GM12878 (cell line): ENCODE results near the gene MYO1E. TPM values are rescaled to one million over a fixed set of nuclear protein-coding genes. Genes with fewer than 3 reads are reported as not detected.

ENCODE experiments used
- CBFB ChIP-seq: IDR thresholded peaks from 2 replicates; pipeline ENCODE4 v1.6.1; 2016; ENCODE audit warnings: antibody characterized with exemption, low read depth
- CEBPB ChIP-seq, 2 experiments: fragments of 150-350 bp in 1 of 2; IDR thresholded peaks; 2 replicates each; pipeline ENCODE4 v1.6.1; 2012 to 2014; ENCODE audit warnings: low read depth in 2 of 2, low read length in 2 of 2, borderline replicate concordance in 1 of 2, inconsistent platforms in 1 of 2
- CREB1 ChIP-seq: IDR thresholded peaks from 2 replicates; pipeline ENCODE4 v1.6.1; 2012; ENCODE audit warnings: low read depth, mild to moderate bottlenecking, inconsistent platforms
- EP300 ChIP-seq, 2 experiments: fragments of 150-350 bp in 1 of 2; IDR thresholded peaks; 2 replicates each; pipeline ENCODE4 v1.6.1; 2011 to 2012; ENCODE audit warnings: low read depth in 2 of 2, low read length in 2 of 2, borderline replicate concordance in 1 of 2, improper control_type of control experiment in 1 of 2, inconsistent platforms in 1 of 2; ENCODE audit not compliant: control insufficient read depth in 1 of 2
- ETV6 ChIP-seq, 2 experiments: fragments of 450-650 bp in 1 of 2; IDR thresholded peaks in 1 of 2; conservative IDR thresholded peaks in 1 of 2; 2 replicates each; pipeline ENCODE4 v1.6.1; 2014; ENCODE audit warnings: antibody characterized with exemption in 1 of 2, borderline replicate concordance in 1 of 2, low read depth in 1 of 2, mild to moderate bottlenecking in 1 of 2, moderate library complexity in 1 of 2
- HDAC2 ChIP-seq: fragments of 200-600 bp; sonication (generic); IDR thresholded peaks from 2 replicates; pipeline ENCODE4 v1.6.1; 2017
- IKZF2 ChIP-seq, 2 experiments: fragments of 450-650 bp; IDR thresholded peaks; 2 replicates each; pipeline ENCODE4 v1.6.1; 2017; ENCODE audit warnings: mild to moderate bottlenecking in 2 of 2, moderate library complexity in 2 of 2
- IRF4 ChIP-seq: IDR thresholded peaks from 2 replicates; pipeline ENCODE4 v1.6.1; 2011; ENCODE audit warnings: low read depth, low read length
- NKRF ChIP-seq: fragments of 450-650 bp; conservative IDR thresholded peaks from 2 replicates; pipeline ENCODE4 v1.6.1; 2017; ENCODE audit warnings: mild to moderate bottlenecking, moderate library complexity
- NR2F1 ChIP-seq: fragments of 450-650 bp; conservative IDR thresholded peaks from 2 replicates; pipeline ENCODE4 v1.6.1; 2017; ENCODE audit warnings: mild to moderate bottlenecking
- NRF1 ChIP-seq: conservative IDR thresholded peaks from 2 replicates; pipeline ENCODE4 v1.6.1; 2011; ENCODE audit warnings: mild to moderate bottlenecking, low read depth, low read length, improper control_type of control experiment
- PBX3 ChIP-seq: IDR thresholded peaks from 2 replicates; pipeline ENCODE4 v1.6.1; 2011; ENCODE audit warnings: mild to moderate bottlenecking, low read depth, low read length, moderate library complexity; ENCODE audit not compliant: insufficient replicate concordance
- RCOR1 ChIP-seq: conservative IDR thresholded peaks from 2 replicates; pipeline ENCODE4 v1.6.1; 2012; ENCODE audit warnings: low read depth, low read length, improper control_type of control experiment
- SMAD5 ChIP-seq: IDR thresholded peaks from 2 replicates; pipeline ENCODE4 v1.6.1; 2016; ENCODE audit warnings: antibody characterized with exemption, low read depth
- SREBF2 ChIP-seq: IDR thresholded peaks from 2 replicates; pipeline ENCODE4 v1.6.1; 2012; ENCODE audit warnings: mild to moderate bottlenecking, low read length
- SRF ChIP-seq, 2 experiments: IDR thresholded peaks; 2 replicates each; pipeline ENCODE4 v1.6.1; 2011; ENCODE audit warnings: low read depth in 2 of 2, low read length in 2 of 2, mild to moderate bottlenecking in 1 of 2, moderate library complexity in 1 of 2
- STAT1 ChIP-seq: fragments of 450-650 bp; conservative IDR thresholded peaks from 2 replicates; pipeline ENCODE4 v1.6.1; 2014; ENCODE audit warnings: antibody characterized with exemption, mild to moderate bottlenecking
- TBL1XR1 ChIP-seq: IDR thresholded peaks from 2 replicates; pipeline ENCODE4 v1.6.1; 2012; ENCODE audit warnings: low read depth, low read length, improper control_type of control experiment
- TCF12 ChIP-seq: IDR thresholded peaks from 2 replicates; pipeline ENCODE4 v1.6.1; 2011; ENCODE audit warnings: low read depth, mild to moderate bottlenecking, low read length
- TCF3 ChIP-seq: IDR thresholded peaks from 2 replicates; pipeline ENCODE4 v1.6.1; 2012; ENCODE audit warnings: low read depth, mild to moderate bottlenecking, low read length, borderline replicate concordance; ENCODE audit not compliant: insufficient read depth
- ZNF217 ChIP-seq: fragments of 450-650 bp; IDR thresholded peaks from 2 replicates; pipeline ENCODE4 v1.6.1; 2017; ENCODE audit warnings: antibody characterized with exemption, mild to moderate bottlenecking
- ZNF274 ChIP-seq: IDR thresholded peaks from one replicate; pipeline ENCODE4 v1.8.0; 2011; ENCODE audit not compliant: insufficient read length, insufficient read depth
- polyA plus RNA-seq, 11 experiments: library from polyadenylated mRNA; depleted of rRNA in 4 of 11; unstranded in 6 of 11; stranded (reverse) in 5 of 11; fragments of >200 nt; fragmentation: Nextera tagmentation in 4 of 11; fragmentation: Illumina TruSeq in 1 of 11; extraction: Ambion mirVana in 4 of 11; extraction: Trizol in 1 of 11; gene quantifications; 1 replicate in 1 of 11; 2 replicates in 10 of 11; pipeline versions ENCODE4 v1.2.1 to v1.2.3, GENCODE V29; 2011 to 2016; ENCODE audit warnings: inconsistent platforms in 2 of 11, missing spikeins in 2 of 11, low read depth in 1 of 11
- total RNA-seq, 4 experiments: library from RNA; depleted of rRNA in 3 of 4; stranded (reverse); fragments of >200 nt in 3 of 4; fragmentation: Illumina TruSeq in 1 of 4; extraction: Trizol in 1 of 4; gene quantifications; 2 replicates each; pipeline versions ENCODE4 v1.2.1 to v1.2.3, GENCODE V29; 2013 to 2021
- TF ChIP-seq, protein P1 (sequence below): fragments of 450-650 bp; IDR thresholded peaks from 2 replicates; pipeline ENCODE4 v1.6.1; 2017; ENCODE audit warnings: mild to moderate bottlenecking, low read depth, inconsistent platforms; ENCODE audit not compliant: poor library complexity, severe bottlenecking
- TF ChIP-seq, protein P2 (sequence below): IDR thresholded peaks from 2 replicates; pipeline ENCODE4 v1.6.1; 2011; ENCODE audit warnings: borderline replicate concordance, low read depth, mild to moderate bottlenecking, moderate library complexity, mixed read lengths, low read length; ENCODE audit not compliant: insufficient read depth; ENCODE audit errors: extremely low read length

Gene MYO1E
- total and polyA plus RNA-seq, 10 of the 15 experiments (the other 5 are each of a cell fraction or from before 2014, with no cell fraction given): 10.3 to 266 (median 64.9) TPM

- TF ChIP-seq, protein P1, sequence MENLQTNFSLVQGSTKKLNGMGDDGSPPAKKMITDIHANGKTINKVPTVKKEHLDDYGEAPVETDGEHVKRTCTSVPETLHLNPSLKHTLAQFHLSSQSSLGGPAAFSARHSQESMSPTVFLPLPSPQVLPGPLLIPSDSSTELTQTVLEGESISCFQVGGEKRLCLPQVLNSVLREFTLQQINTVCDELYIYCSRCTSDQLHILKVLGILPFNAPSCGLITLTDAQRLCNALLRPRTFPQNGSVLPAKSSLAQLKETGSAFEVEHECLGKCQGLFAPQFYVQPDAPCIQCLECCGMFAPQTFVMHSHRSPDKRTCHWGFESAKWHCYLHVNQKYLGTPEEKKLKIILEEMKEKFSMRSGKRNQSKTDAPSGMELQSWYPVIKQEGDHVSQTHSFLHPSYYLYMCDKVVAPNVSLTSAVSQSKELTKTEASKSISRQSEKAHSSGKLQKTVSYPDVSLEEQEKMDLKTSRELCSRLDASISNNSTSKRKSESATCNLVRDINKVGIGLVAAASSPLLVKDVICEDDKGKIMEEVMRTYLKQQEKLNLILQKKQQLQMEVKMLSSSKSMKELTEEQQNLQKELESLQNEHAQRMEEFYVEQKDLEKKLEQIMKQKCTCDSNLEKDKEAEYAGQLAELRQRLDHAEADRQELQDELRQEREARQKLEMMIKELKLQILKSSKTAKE: peak; percentile 93
- TF ChIP-seq NRF1 (no peak), SRF (IDR thresholded peaks at IDR 0.05; ENCODE audit: low read depth in 2 of 2, low read length in 2 of 2) (no peak), CREB1 (0 out of 2 replicates have a peak, but pooled peaks have one; percentile 9), PBX3 (no peak), ZNF274 (no peak), STAT1 (no peak), NR2F1 (no peak), IRF4 (0 out of 2 replicates have a peak, but pooled peaks have one; percentile 50), ZNF217 (no peak), HDAC2 (no peak), TCF12 (0 out of 2 replicates have a peak, but pooled peaks have one; percentile 14), ETV6 (conservative IDR thresholded peaks at IDR 0.05 in 1 of 2, IDR thresholded peaks at IDR 0.05 in 1 of 2; ENCODE audit: borderline replicate concordance in 1 of 2, low read depth in 1 of 2) (peak in 1 of 2 experiments; percentile 71; a peak in 2 of 4 replicates), TCF3 (0 out of 2 replicates have a peak, but pooled peaks have one; percentile 8), SREBF2 (no peak), CBFB (peak; percentile 71; the same call in 1 of the 2 replicates), IKZF2 (IDR thresholded peaks at IDR 0.05) (peak; percentile 96), SMAD5 (no peak), EP300 (IDR thresholded peaks at IDR 0.05; ENCODE audit: borderline replicate concordance in 1 of 2, control insufficient read depth in 1 of 2, low read depth in 2 of 2, low read length in 2 of 2) (peak; percentile 70 to 79; a peak in 2 of 4 replicates), RCOR1 (no peak), NKRF (no peak), TBL1XR1 (peak; percentile 81), CEBPB (IDR thresholded peaks at IDR 0.05; ENCODE audit: borderline replicate concordance in 1 of 2, low read depth in 2 of 2, low read length in 2 of 2) (0 out of 4 replicates have a peak, but pooled peaks of 1 of the 2 experiments have one; percentile 32)
- TF ChIP-seq, protein P2, sequence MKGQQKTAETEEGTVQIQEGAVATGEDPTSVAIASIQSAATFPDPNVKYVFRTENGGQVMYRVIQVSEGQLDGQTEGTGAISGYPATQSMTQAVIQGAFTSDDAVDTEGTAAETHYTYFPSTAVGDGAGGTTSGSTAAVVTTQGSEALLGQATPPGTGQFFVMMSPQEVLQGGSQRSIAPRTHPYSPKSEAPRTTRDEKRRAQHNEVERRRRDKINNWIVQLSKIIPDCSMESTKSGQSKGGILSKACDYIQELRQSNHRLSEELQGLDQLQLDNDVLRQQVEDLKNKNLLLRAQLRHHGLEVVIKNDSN: no peak
Observed at GRCh38 chr15:59313641-59314332, 58.9 kb downstream of the MYO1E start (continued).
